Neural crest cell (in vitro differentiated cells): ENCODE results near the gene TK2. TPM values are rescaled to one million over a fixed set of nuclear protein-coding genes. Genes with fewer than 3 reads are reported as not detected.
A peak's percentile ranks its signal among the peaks of the same experiment; 100 is the strongest.

Experiments used
- DNase-seq: peaks from one replicate; pipeline ENCODE4 v3.0.0; 2021; ENCODE audit warnings: low read depth, mixed read lengths, low spot score
- H3K27ac Mint-ChIP-seq: one replicate; pipeline ENCODE4 v1.8.0; 2021; ENCODE audit warnings: mild to moderate bottlenecking, mixed read lengths; ENCODE audit not compliant: unreplicated experiment
- H3K27me3 Mint-ChIP-seq: 2 replicates; pipeline ENCODE4 v1.8.0; 2021; ENCODE audit warnings: low read depth, mild to moderate bottlenecking, mixed read lengths
- H3K36me3 Mint-ChIP-seq: 2 replicates; pipeline ENCODE4 v1.8.0; 2021; ENCODE audit warnings: low read depth, mild to moderate bottlenecking, mixed read lengths
- H3K4me1 Mint-ChIP-seq: 2 replicates; pipeline ENCODE4 v1.8.0; 2021; ENCODE audit warnings: mixed read lengths
- H3K4me3 Mint-ChIP-seq: one replicate; pipeline ENCODE4 v1.8.0; 2021; ENCODE audit warnings: mild to moderate bottlenecking, mixed read lengths
- H3K9me3 Mint-ChIP-seq: 2 replicates; pipeline ENCODE4 v1.8.0; 2021; ENCODE audit warnings: mixed read lengths
- total RNA-seq: library from RNA; stranded (reverse); gene quantifications from 2 replicates; pipeline ENCODE4 v1.2.1, GENCODE V29; 2021
- TF ChIP-seq, protein P1 (sequence below): fragments of 200-600 bp; sonication (generic); conservative IDR thresholded peaks from 2 replicates; pipeline ENCODE4 v1.5.0; 2021; ENCODE audit warnings: antibody characterized with exemption, mild to moderate bottlenecking

Gene TK2
- total RNA-seq, 1 donor from 2014 or later, result 16.3 TPM

- no peaks in the 10 kb centered on the region for H3K36me3 Mint-ChIP-seq
These were observed 65.3 kb downstream of the TK2 start for GRCh38 chr16:66484453-66485213.

GRCh38 chr16:66483689-66484452, 66.1 kb downstream of the TK2 start:
- DNase-seq, result peak; percentile 84
- Mint-ChIP-seq H3K9me3 (no peaks in the 10 kb centered on the region), H3K27ac (no peak overlapping the region), H3K27me3 (no peaks in the 10 kb centered on the region), H3K36me3 (no peaks in the 10 kb centered on the region), H3K4me3 (no peak overlapping the region), H3K4me1 (peaks cover 28% of the 10 kb centered on the region)
- TF ChIP-seq, protein P1, sequence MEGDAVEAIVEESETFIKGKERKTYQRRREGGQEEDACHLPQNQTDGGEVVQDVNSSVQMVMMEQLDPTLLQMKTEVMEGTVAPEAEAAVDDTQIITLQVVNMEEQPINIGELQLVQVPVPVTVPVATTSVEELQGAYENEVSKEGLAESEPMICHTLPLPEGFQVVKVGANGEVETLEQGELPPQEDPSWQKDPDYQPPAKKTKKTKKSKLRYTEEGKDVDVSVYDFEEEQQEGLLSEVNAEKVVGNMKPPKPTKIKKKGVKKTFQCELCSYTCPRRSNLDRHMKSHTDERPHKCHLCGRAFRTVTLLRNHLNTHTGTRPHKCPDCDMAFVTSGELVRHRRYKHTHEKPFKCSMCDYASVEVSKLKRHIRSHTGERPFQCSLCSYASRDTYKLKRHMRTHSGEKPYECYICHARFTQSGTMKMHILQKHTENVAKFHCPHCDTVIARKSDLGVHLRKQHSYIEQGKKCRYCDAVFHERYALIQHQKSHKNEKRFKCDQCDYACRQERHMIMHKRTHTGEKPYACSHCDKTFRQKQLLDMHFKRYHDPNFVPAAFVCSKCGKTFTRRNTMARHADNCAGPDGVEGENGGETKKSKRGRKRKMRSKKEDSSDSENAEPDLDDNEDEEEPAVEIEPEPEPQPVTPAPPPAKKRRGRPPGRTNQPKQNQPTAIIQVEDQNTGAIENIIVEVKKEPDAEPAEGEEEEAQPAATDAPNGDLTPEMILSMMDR, result peak; percentile 92

More at GRCh38 chr16:66484453-66485213, 65.3 kb downstream of the TK2 start:
- TF ChIP-seq, protein P1, result no peak
- H3K4me1 Mint-ChIP-seq, result peaks cover 28% of the 10 kb centered on the region
- no peak overlapping the region for H3K4me3 Mint-ChIP-seq
- H3K27ac Mint-ChIP-seq, result no peak overlapping the region
- H3K9me3 Mint-ChIP-seq, result no peaks in the 10 kb centered on the region
- H3K27me3 Mint-ChIP-seq, result no peaks in the 10 kb centered on the region
- no peak for DNase-seq

DNA sequence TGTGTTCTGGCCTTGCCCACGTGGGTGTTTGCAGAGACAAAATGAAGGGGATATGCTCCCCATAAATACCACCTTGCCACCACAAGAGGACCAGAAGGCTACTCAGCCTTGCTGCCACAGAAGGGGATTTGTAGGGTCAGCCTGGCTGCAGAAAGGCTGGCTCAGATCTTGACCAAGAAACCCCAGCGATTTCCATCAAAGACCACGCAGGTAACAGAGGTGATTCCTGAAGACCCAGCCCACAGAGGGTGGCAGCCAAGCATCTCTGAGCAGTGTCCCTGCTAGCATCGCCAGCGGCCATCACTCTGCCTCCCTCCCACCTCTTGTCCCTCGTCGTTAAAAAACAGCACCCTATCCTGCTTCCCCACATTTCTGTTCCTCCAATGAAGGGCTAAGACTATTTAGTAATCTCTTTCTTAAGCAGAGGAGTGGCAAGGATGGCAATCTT, 68.0 kb downstream of the TK2 start:
- no peaks in the 10 kb centered on the region for H3K27me3 Mint-ChIP-seq
- H3K4me3 Mint-ChIP-seq, result no peak overlapping the region
- H3K27ac Mint-ChIP-seq, result no peak overlapping the region
- no peak for DNase-seq
- TF ChIP-seq, protein P1, result no peak
- no peaks in the 10 kb centered on the region for H3K9me3 Mint-ChIP-seq
- H3K36me3 Mint-ChIP-seq, result no peaks in the 10 kb centered on the region
- H3K4me1 Mint-ChIP-seq, result peaks cover 27% of the 10 kb centered on the region

DNA sequence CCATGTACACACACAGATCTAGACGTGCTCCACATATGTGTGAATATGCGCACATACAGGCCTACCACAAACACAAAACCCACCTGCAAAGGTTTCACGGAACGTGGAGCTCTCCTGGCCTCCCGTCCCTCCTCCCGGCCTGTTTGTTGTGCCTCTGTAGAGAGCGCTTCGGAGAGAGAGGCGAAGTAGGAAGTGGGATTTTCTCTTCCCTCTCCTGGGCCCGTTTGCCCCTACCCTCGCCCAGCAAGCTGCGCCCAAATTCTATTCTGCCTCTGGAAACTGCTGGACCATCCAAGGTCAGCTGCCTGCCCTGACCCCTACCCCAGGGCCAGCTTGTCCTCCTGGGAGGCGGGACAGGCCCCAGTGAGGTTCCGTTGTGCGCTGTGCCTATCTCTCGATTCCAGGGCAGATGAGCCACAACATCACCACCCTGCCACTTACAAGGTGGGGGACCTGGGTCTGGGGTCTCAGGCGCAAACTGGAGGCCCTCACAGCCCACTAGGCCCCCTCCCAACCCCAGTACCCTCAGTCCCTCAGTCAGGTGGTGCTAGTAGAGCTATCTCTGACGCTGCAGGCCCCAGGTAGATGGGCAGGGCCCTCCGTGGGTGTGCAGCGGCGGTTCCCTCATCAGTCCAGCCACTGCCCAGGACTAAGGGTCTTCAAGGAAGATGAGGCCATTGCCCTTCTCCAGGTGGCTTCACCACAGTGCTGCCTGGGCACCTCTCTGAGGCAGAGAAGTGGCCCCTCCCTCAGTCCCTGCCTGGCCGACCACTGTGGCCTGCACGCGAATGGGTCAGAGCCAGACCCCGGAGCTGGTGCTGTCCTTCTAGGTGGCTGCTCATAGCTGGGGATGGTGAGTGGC, 68.6 kb downstream of the TK2 start:
- no peak for DNase-seq
- H3K4me1 Mint-ChIP-seq, result peaks cover 21% of the 10 kb centered on the region
- no peaks in the 10 kb centered on the region for H3K36me3 Mint-ChIP-seq
- H3K9me3 Mint-ChIP-seq, result no peaks in the 10 kb centered on the region
- H3K27ac Mint-ChIP-seq, result peak overlapping the region; percentile 83
- H3K27me3 Mint-ChIP-seq, result no peaks in the 10 kb centered on the region
- no peak overlapping the region for H3K4me3 Mint-ChIP-seq
- TF ChIP-seq, protein P1, result no peak
